GM12878 (cell line): Measurements from ENCODE around the gene RNLS. TPM values are rescaled to one million over a fixed set of nuclear protein-coding genes. Genes with fewer than 3 reads are reported as not detected.

ENCODE experiments used
- ATF3 ChIP-seq: IDR thresholded peaks from 2 replicates; pipeline ENCODE4 v1.6.1; 2011; ENCODE audit warnings: low read depth, mild to moderate bottlenecking, low read length, moderate library complexity, borderline replicate concordance; ENCODE audit errors: extremely low read depth
- ATF7 ChIP-seq: fragments of 450-650 bp; IDR thresholded peaks from 2 replicates; pipeline ENCODE4 v1.6.1; 2016; ENCODE audit warnings: low read depth, mild to moderate bottlenecking
- DPF2 ChIP-seq: fragments of 450-650 bp; IDR thresholded peaks from 2 replicates; pipeline ENCODE4 v1.6.1; 2017; ENCODE audit warnings: mild to moderate bottlenecking
- IRF5 ChIP-seq: fragments of 450-650 bp; IDR thresholded peaks from 2 replicates; pipeline ENCODE4 v1.6.1; 2017; ENCODE audit warnings: borderline replicate concordance
- JUNB ChIP-seq: IDR thresholded peaks from 2 replicates; pipeline ENCODE4 v1.6.1; 2016; ENCODE audit warnings: antibody characterized with exemption, mild to moderate bottlenecking
- KLF5 ChIP-seq: fragments of 450-650 bp; IDR thresholded peaks from 2 replicates; pipeline ENCODE4 v1.6.1; 2014; ENCODE audit warnings: mild to moderate bottlenecking; ENCODE audit not compliant: partially characterized antibody
- NR2C1 ChIP-seq: fragments of 450-650 bp; IDR thresholded peaks from 2 replicates; pipeline ENCODE4 v1.6.1; 2017; ENCODE audit warnings: antibody characterized with exemption, mild to moderate bottlenecking, moderate library complexity
- PBX3 ChIP-seq: IDR thresholded peaks from 2 replicates; pipeline ENCODE4 v1.6.1; 2011; ENCODE audit warnings: mild to moderate bottlenecking, low read depth, low read length, moderate library complexity; ENCODE audit not compliant: insufficient replicate concordance
- PML ChIP-seq: IDR thresholded peaks from 2 replicates; pipeline ENCODE4 v1.6.1; 2012; ENCODE audit warnings: low read length, inconsistent platforms
- POLR2A ChIP-seq: IDR thresholded peaks from 2 replicates; pipeline ENCODE4 v1.6.1; 2011; ENCODE audit warnings: low read depth, mild to moderate bottlenecking, low read length
- PRDM15 ChIP-seq: fragments of 450-650 bp; formaldehyde crosslinking; IDR thresholded peaks from 2 replicates; pipeline ENCODE4 v1.4.0; 2020; ENCODE audit warnings: mild to moderate bottlenecking, moderate library complexity
- RAD21 ChIP-seq: IDR thresholded peaks from 2 replicates; pipeline ENCODE4 v1.6.1; 2011; ENCODE audit warnings: mild to moderate bottlenecking, low read depth, low read length, moderate library complexity; ENCODE audit not compliant: insufficient read depth
- RAD51 ChIP-seq: fragments of 450-650 bp; IDR thresholded peaks from 2 replicates; pipeline ENCODE4 v1.6.1; 2016; ENCODE audit warnings: moderate library complexity, mild to moderate bottlenecking, inconsistent platforms
- RCOR1 ChIP-seq: conservative IDR thresholded peaks from 2 replicates; pipeline ENCODE4 v1.6.1; 2012; ENCODE audit warnings: low read depth, low read length, improper control_type of control experiment
- RELA ChIP-seq: fragments of 450-650 bp; IDR thresholded peaks from 2 replicates; pipeline ENCODE4 v1.8.0; 2014; ENCODE audit warnings: borderline replicate concordance; ENCODE audit not compliant: partially characterized antibody
- RUNX3 ChIP-seq: IDR thresholded peaks from 2 replicates; pipeline ENCODE4 v1.6.1; 2012; ENCODE audit warnings: low read length, inconsistent platforms
- SMC3 ChIP-seq: IDR thresholded peaks from 2 replicates; pipeline ENCODE4 v1.6.1; 2011; ENCODE audit warnings: low read length, improper control_type of control experiment, borderline replicate concordance
- SPI1 ChIP-seq: IDR thresholded peaks from 2 replicates; pipeline ENCODE4 v1.6.1; 2011; ENCODE audit warnings: low read depth, mild to moderate bottlenecking, low read length, moderate library complexity, borderline replicate concordance; ENCODE audit not compliant: insufficient read depth
- TARDBP ChIP-seq: IDR thresholded peaks from 2 replicates; pipeline ENCODE4 v1.6.1; 2016; ENCODE audit warnings: borderline replicate concordance
- ZBTB40 ChIP-seq: fragments of 450-650 bp; IDR thresholded peaks from 2 replicates; pipeline ENCODE4 v1.6.1; 2016; ENCODE audit warnings: mild to moderate bottlenecking, moderate library complexity, borderline replicate concordance
- ZNF24 ChIP-seq: fragments of 450-650 bp; IDR thresholded peaks from 2 replicates; pipeline ENCODE4 v1.6.1; 2017; ENCODE audit warnings: antibody characterized with exemption, mild to moderate bottlenecking
- ZNF274 ChIP-seq: IDR thresholded peaks from one replicate; pipeline ENCODE4 v1.8.0; 2011; ENCODE audit not compliant: insufficient read length, insufficient read depth
- polyA plus RNA-seq, 11 experiments: library from polyadenylated mRNA; depleted of rRNA in 4 of 11; unstranded in 6 of 11; stranded (reverse) in 5 of 11; fragments of >200 nt; fragmentation: Nextera tagmentation in 4 of 11; fragmentation: Illumina TruSeq in 1 of 11; extraction: Ambion mirVana in 4 of 11; extraction: Trizol in 1 of 11; gene quantifications; 1 replicate in 1 of 11; 2 replicates in 10 of 11; pipeline versions ENCODE4 v1.2.1 to v1.2.3, GENCODE V29; 2011 to 2016; ENCODE audit warnings: inconsistent platforms in 2 of 11, missing spikeins in 2 of 11, low read depth in 1 of 11
- total RNA-seq, 4 experiments: library from RNA; depleted of rRNA in 3 of 4; stranded (reverse); fragments of >200 nt in 3 of 4; fragmentation: Illumina TruSeq in 1 of 4; extraction: Trizol in 1 of 4; gene quantifications; 2 replicates each; pipeline versions ENCODE4 v1.2.1 to v1.2.3, GENCODE V29; 2013 to 2021

The RNLS gene
- total and polyA plus RNA-seq, 10 of the 15 experiments (the other 5 are each of a cell fraction or from before 2014, with no cell fraction given): 3.4 to 6.7 (median 4.6) TPM

- no peak for TF ChIP-seq IRF5
- peak; percentile 26 for TF ChIP-seq RAD21
- no peak for TF ChIP-seq ZBTB40
- TF ChIP-seq RUNX3: peak; percentile 77
- TF ChIP-seq RCOR1: no peak
- TF ChIP-seq RELA: no peak
- no peak for TF ChIP-seq PRDM15 (CRISPR knock-in tag)
- no peak for TF ChIP-seq NR2C1
- TF ChIP-seq JUNB: 0 out of 2 replicates have a peak, but pooled peaks have one; percentile 15
- TF ChIP-seq RAD51: no peak
- no peak for TF ChIP-seq PML
- TF ChIP-seq ZNF24: no peak
- peak; percentile 85 for TF ChIP-seq DPF2
- TF ChIP-seq ATF3: no peak
- peak; percentile 98 for TF ChIP-seq SPI1
- TF ChIP-seq TARDBP: no peak
- TF ChIP-seq KLF5: no peak
- TF ChIP-seq ZNF274: no peak
- no peak for TF ChIP-seq PBX3
- 0 out of 2 replicates have a peak, but pooled peaks have one; percentile 30 for TF ChIP-seq POLR2A
- TF ChIP-seq ATF7: no peak
- no peak; the same call in 1 of the 2 replicates for TF ChIP-seq SMC3
Measured at GRCh38 chr10:88392222-88392621, 190.9 kb downstream of the RNLS start (continued).
